Measurements from ENCODE around the gene GGCX. TPM values are rescaled to one million over a fixed set of nuclear protein-coding genes. Genes with fewer than 3 reads are reported as not detected.
A peak's percentile ranks its signal among the peaks of the same experiment; 100 is the strongest.

GGCX gene
- total and polyA plus RNA-seq, 2 of the 13 experiments (the other 11 are each of a cell fraction or from before 2014, with no cell fraction given): 72.5 to 103 TPM

DNA sequence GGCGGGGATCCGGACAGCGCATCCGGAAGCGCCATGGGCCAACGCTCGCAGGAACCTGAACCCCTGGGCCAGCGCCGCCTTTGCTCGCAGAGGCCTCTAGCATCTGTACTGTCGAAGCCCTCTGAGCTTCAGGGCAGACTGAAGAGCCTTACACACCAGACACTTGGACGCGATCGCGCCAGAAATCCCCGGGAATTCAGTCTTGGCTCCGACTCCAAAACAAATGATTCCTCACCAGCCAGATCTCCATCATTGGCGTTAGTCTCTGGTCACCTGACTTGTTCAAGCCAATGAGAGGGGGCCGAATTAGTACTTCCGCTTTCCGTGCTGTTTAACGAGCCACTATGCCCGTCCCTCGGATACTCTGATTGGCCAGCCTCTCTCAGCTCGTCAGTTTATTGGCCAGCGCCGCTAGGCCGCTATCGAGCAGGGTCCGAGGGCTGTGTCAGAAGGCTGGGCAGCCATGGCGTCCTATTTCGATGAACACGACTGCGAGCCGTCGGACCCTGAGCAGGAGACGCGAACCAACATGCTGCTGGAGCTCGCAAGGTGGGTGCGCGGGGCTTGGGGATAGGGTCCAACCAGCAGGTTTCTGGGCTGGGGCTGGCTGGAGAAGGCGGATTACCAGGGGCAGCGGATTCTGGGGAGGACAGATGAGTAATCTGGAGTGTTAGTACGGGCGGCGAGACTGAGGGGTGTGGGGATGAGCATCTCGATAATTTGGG lies 34.2 kb upstream of the GGCX start, which contains the start of gene RNF181 (continued):
- TF ChIP-seq EP300 (IDR thresholded peaks at IDR 0.05; ENCODE audit: low read depth in 2 of 2, low read length in 2 of 2) (no peak), EP300 (CRISPR knock-in tag; IDR thresholded peaks at IDR 0.05; ENCODE audit: borderline replicate concordance) (no peak), ZFYVE20 (CRISPR knock-in tag; IDR thresholded peaks at IDR 0.05; ENCODE audit: borderline replicate concordance, low read depth) (no peak; the same call in 1 of the 2 replicates), FOXJ3 (CRISPR knock-in tag; IDR thresholded peaks at IDR 0.05; ENCODE audit: borderline replicate concordance) (no peak), ZNF776 (CRISPR knock-in tag; IDR thresholded peaks at IDR 0.05) (peak; percentile 78; the same call in 1 of the 2 replicates), ELF3 (CRISPR knock-in tag; IDR thresholded peaks at IDR 0.05) (no peak; the same call in 1 of the 2 replicates), GZF1 (CRISPR knock-in tag; IDR thresholded peaks at IDR 0.05) (no peak), ZNF138 (CRISPR knock-in tag; IDR thresholded peaks at IDR 0.05; ENCODE audit: low read depth) (peak; percentile 75; the same call in 1 of the 2 replicates), NR2C2 (CRISPR knock-in tag; IDR thresholded peaks at IDR 0.05; ENCODE audit: borderline replicate concordance) (peak; percentile 64; the same call in 1 of the 2 replicates), ZMYM2 (CRISPR knock-in tag; IDR thresholded peaks at IDR 0.05) (no peak), MXI1 (IDR thresholded peaks at IDR 0.05; ENCODE audit: borderline replicate concordance, low read depth, low read length) (peak; percentile 72; the same call in 1 of the 3 replicates), ZSCAN20 (CRISPR knock-in tag; IDR thresholded peaks at IDR 0.05; ENCODE audit: borderline replicate concordance) (no peak), MLLT10 (CRISPR knock-in tag; IDR thresholded peaks at IDR 0.05) (no peak), MEF2D (CRISPR knock-in tag; IDR thresholded peaks at IDR 0.05) (peak; percentile 89), WIZ (CRISPR knock-in tag; IDR thresholded peaks at IDR 0.05) (0 out of 2 replicates have a peak, but pooled peaks have one; percentile 64), RBM22 (optimal IDR thresholded peaks at IDR 0.05; ENCODE audit: low read length) (no peak), POGZ (CRISPR knock-in tag; IDR thresholded peaks at IDR 0.05) (peak; percentile 65; the same call in 1 of the 2 replicates), ZNF143 (CRISPR knock-in tag; IDR thresholded peaks at IDR 0.05) (no peak), BHLHE40 (IDR thresholded peaks at IDR 0.05; ENCODE audit: low read length) (no peak), REL (CRISPR knock-in tag; conservative IDR thresholded peaks at IDR 0.05) (peak; percentile 78; the same call in 1 of the 2 replicates), ZNF773 (CRISPR knock-in tag; IDR thresholded peaks at IDR 0.05; ENCODE audit: borderline replicate concordance) (no peak; the same call in 1 of the 2 replicates)
- TF ChIP-seq, protein P1, sequence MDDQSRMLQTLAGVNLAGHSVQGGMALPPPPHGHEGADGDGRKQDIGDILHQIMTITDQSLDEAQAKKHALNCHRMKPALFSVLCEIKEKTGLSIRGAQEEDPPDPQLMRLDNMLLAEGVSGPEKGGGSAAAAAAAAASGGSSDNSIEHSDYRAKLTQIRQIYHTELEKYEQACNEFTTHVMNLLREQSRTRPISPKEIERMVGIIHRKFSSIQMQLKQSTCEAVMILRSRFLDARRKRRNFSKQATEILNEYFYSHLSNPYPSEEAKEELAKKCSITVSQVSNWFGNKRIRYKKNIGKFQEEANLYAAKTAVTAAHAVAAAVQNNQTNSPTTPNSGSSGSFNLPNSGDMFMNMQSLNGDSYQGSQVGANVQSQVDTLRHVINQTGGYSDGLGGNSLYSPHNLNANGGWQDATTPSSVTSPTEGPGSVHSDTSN (CRISPR knock-in tag; IDR thresholded peaks at IDR 0.05; ENCODE audit: borderline replicate concordance): no peak
- TF ChIP-seq, protein P2, sequence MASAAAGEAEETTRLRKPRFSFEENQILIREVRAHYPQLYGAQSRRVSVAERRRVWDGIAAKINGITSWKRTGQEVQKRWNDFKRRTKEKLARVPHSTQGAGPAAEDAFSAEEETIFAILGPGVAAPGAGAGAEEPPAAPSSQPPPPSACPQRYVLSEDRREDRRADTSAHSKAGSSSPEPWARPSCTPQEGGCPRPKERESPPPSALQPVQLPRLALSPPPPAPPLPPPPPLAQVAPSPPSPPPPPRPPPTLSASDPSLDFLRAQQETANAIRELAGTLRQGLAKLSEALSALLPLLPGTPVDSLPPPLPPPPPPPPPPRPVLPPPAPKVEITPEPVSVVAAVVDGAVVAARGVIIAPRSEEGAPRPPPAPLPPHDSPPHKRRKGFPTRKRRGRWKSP (CRISPR knock-in tag; IDR thresholded peaks at IDR 0.05): peak; percentile 78
- TF ChIP-seq, protein P3, sequence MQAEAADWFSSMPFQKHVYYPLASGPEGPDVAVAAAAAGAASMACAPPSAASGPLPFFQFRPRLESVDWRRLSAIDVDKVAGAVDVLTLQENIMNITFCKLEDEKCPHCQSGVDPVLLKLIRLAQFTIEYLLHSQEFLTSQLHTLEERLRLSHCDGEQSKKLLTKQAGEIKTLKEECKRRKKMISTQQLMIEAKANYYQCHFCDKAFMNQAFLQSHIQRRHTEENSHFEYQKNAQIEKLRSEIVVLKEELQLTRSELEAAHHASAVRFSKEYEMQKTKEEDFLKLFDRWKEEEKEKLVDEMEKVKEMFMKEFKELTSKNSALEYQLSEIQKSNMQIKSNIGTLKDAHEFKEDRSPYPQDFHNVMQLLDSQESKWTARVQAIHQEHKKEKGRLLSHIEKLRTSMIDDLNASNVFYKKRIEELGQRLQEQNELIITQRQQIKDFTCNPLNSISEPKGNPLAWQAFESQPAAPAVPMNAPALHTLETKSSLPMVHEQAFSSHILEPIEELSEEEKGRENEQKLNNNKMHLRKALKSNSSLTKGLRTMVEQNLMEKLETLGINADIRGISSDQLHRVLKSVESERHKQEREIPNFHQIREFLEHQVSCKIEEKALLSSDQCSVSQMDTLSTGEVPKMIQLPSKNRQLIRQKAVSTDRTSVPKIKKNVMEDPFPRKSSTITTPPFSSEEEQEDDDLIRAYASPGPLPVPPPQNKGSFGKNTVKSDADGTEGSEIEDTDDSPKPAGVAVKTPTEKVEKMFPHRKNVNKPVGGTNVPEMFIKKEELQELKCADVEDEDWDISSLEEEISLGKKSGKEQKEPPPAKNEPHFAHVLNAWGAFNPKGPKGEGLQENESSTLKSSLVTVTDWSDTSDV (CRISPR knock-in tag; IDR thresholded peaks at IDR 0.05): peak; percentile 78; the same call in 1 of the 2 replicates

Measured in HepG2 (cell line).